GM23338 (cell line): ENCODE data around the gene VSTM2L. TPM values are rescaled to one million over a fixed set of nuclear protein-coding genes. Genes with fewer than 3 reads are reported as not detected.

Source experiments
- ATAC-seq: fragments of 200-7000 bp; cut with Tn5 transposase; 3 replicates; pipeline ENCODE4 v1.9.1; 2020
- DNase-seq: peaks from one replicate; pipeline ENCODE4 v3.0.0-alpha.2; 2015; ENCODE audit warnings: low spot score
- H2AFZ ChIP-seq: fragments of 200-600 bp; sonication (generic); 2 replicates; pipeline ENCODE4 v1.8.0; 2016; ENCODE audit warnings: antibody characterized with exemption, mild to moderate bottlenecking, moderate library complexity
- H3F3A ChIP-seq: fragments of 200-600 bp; sonication (generic); replicated peaks from 2 replicates; pipeline ENCODE4 v1.8.0; 2017; ENCODE audit warnings: antibody characterized with exemption, mixed run types, low read depth
- H3K27ac ChIP-seq: fragments of 200-600 bp; sonication (generic); 2 replicates; pipeline ENCODE4 v1.6.1; 2016; ENCODE audit warnings: low read depth
- H3K27me3 ChIP-seq: fragments of 200-600 bp; sonication (generic); 2 replicates; pipeline ENCODE4 v1.8.0; 2016; ENCODE audit warnings: mild to moderate bottlenecking, mixed run types, moderate library complexity; ENCODE audit not compliant: insufficient read depth
- H3K36me3 ChIP-seq: fragments of 200-600 bp; sonication (generic); 2 replicates; pipeline ENCODE4 v1.8.0; 2016; ENCODE audit warnings: mild to moderate bottlenecking; ENCODE audit not compliant: insufficient read depth
- H3K4me1 ChIP-seq: fragments of 200-600 bp; sonication (generic); 2 replicates; pipeline ENCODE4 v1.8.0; 2016; ENCODE audit warnings: mild to moderate bottlenecking, moderate library complexity; ENCODE audit not compliant: insufficient read depth
- H3K4me2 ChIP-seq: fragments of 200-600 bp; sonication (generic); 2 replicates; pipeline ENCODE4 v1.7.1; 2017; ENCODE audit warnings: mixed run types
- H3K4me3 ChIP-seq: fragments of 200-600 bp; sonication (generic); 2 replicates; pipeline ENCODE4 v1.6.1; 2016; ENCODE audit warnings: mixed run types
- H3K79me2 ChIP-seq: fragments of 200-600 bp; sonication (generic); replicated peaks from 2 replicates; pipeline ENCODE4 v1.8.0; 2017; ENCODE audit warnings: mild to moderate bottlenecking; ENCODE audit not compliant: insufficient read depth
- H3K9me2 ChIP-seq: fragments of 200-600 bp; sonication (generic); 2 replicates; pipeline ENCODE4 v1.8.0; 2017; ENCODE audit not compliant: insufficient read depth
- H4K20me1 ChIP-seq: fragments of 200-600 bp; sonication (generic); replicated peaks from 2 replicates; pipeline ENCODE4 v1.8.0; 2017; ENCODE audit warnings: mild to moderate bottlenecking; ENCODE audit not compliant: insufficient read depth
- H3K27ac Mint-ChIP-seq: 2 replicates; pipeline ENCODE4 v1.8.0; 2020; ENCODE audit warnings: inconsistent platforms, mild to moderate bottlenecking, moderate library complexity, mixed read lengths
- H3K27me3 Mint-ChIP-seq: 3 replicates; pipeline ENCODE4 v1.8.0; 2022; ENCODE audit warnings: low read depth, mild to moderate bottlenecking, moderate library complexity, mixed read lengths, inconsistent platforms; ENCODE audit not compliant: insufficient read depth, poor library complexity
- H3K36me3 Mint-ChIP-seq: 3 replicates; pipeline ENCODE4 v1.8.0; 2021; ENCODE audit warnings: low read depth, mild to moderate bottlenecking, inconsistent platforms, moderate library complexity, mixed read lengths
- H3K4me1 Mint-ChIP-seq: 3 replicates; pipeline ENCODE4 v1.8.0; 2020; ENCODE audit warnings: mild to moderate bottlenecking, inconsistent platforms, mixed read lengths
- H3K4me3 Mint-ChIP-seq: 3 replicates; pipeline ENCODE4 v1.8.0; 2021; ENCODE audit warnings: moderate library complexity, mild to moderate bottlenecking, inconsistent platforms, mixed read lengths
- H3K9me3 Mint-ChIP-seq: 3 replicates; pipeline ENCODE4 v1.8.0; 2020; ENCODE audit warnings: moderate library complexity, mild to moderate bottlenecking, inconsistent platforms, mixed read lengths
- CTCF ChIP-seq, 2 experiments: fragments of 200-600 bp in 1 of 2; sonication (generic) in 1 of 2; conservative IDR thresholded peaks; 2 replicates each; pipeline versions ENCODE4 v1.5.1 to v1.6.1; 2016 to 2017; ENCODE audit warnings: antibody characterized with exemption in 2 of 2, low read depth in 2 of 2, mild to moderate bottlenecking in 2 of 2, moderate library complexity in 1 of 2
- EZH2 ChIP-seq: fragments of 200-600 bp; sonication (generic); IDR thresholded peaks from one replicate; pipeline ENCODE4 v1.8.0; 2017; ENCODE audit warnings: antibody characterized with exemption, mild to moderate bottlenecking, low read depth; ENCODE audit not compliant: unreplicated experiment
- EZH2phosphoT487 ChIP-seq: fragments of 200-600 bp; sonication (generic); IDR thresholded peaks from one replicate; pipeline ENCODE4 v1.8.1; 2018; ENCODE audit warnings: antibody characterized with exemption; ENCODE audit not compliant: unreplicated experiment
- POLR2AphosphoS5 ChIP-seq: IDR thresholded peaks from 2 replicates; pipeline ENCODE4 v1.6.1; 2016; ENCODE audit warnings: antibody characterized with exemption, low read depth
- STAT1 ChIP-seq: IDR thresholded peaks from one replicate; pipeline ENCODE4 v1.6.1; 2016; ENCODE audit warnings: antibody characterized with exemption; ENCODE audit not compliant: unreplicated experiment
- ZNF114 ChIP-seq: fragments of 250-450 bp; sonication (Bioruptor Pico); IDR thresholded peaks from 2 replicates; pipeline ENCODE4 v1.5.0; 2020; ENCODE audit warnings: mild to moderate bottlenecking, moderate library complexity
- ZNF331 ChIP-seq: fragments of 250-450 bp; sonication (Bioruptor Pico); IDR thresholded peaks from 2 replicates; pipeline ENCODE4 v1.5.0; 2020; ENCODE audit warnings: low read depth, mild to moderate bottlenecking, moderate library complexity
- polyA plus RNA-seq: library from polyadenylated mRNA; unstranded; fragments of >200 nt; fragmentation: Nextera tagmentation; extraction: Ambion mirVana; gene quantifications from 2 replicates; pipeline ENCODE4 v1.2.1, GENCODE V29; 2016
- total RNA-seq: library from RNA; depleted of rRNA; stranded (reverse); fragments of >200 nt; shearing (Covaris generic); gene quantifications from 2 replicates; pipeline ENCODE4 v1.2.3, GENCODE V29; 2014
- TF ChIP-seq, protein P1 (sequence below): fragments of 250-450 bp; sonication (Bioruptor Pico); IDR thresholded peaks from 2 replicates; pipeline ENCODE4 v1.5.0; 2020; ENCODE audit warnings: mild to moderate bottlenecking, moderate library complexity

VSTM2L gene
- total and polyA plus RNA-seq, 2 experiments from 2014 or later: 0.60 to 1.9 TPM

DNA sequence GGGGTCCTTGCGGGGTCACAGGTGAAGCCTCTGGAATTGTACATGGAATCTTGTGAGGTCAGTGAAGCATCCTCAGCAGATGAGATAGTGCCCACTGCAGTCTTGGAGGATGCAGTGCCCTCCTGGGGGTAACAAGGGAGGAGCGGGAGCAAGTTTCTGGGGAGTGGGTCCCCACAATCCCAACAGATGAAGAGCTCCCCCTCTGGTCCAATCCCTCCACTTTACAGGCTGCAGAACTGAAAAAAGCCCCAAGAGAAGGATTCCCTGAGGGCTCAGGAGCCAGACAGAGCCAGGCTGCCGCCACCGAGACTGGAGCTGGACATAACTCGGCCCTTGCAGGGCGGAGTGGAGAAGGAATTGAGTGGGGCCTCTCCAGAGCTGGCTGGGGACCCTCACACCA lies 77.9 kb downstream of the VSTM2L start:
- Histone ChIP-seq H2AFZ (no peak overlapping the region), H3K36me3 (peaks cover 6% of the 10 kb centered on the region; the same call in 1 of the 2 replicates), H3K4me2 (no peak overlapping the region), H3K4me1 (peaks cover 20% of the 10 kb centered on the region), H4K20me1 (no peaks in the 10 kb centered on the region), H3K4me3 (no peak overlapping the region), H3K27ac (no peak overlapping the region), H3F3A (no peaks in the 10 kb centered on the region), H3K27me3 (no peaks in the 10 kb centered on the region), H3K9me2 (no peaks in the 10 kb centered on the region), H3K79me2 (no peaks in the 10 kb centered on the region)
- H3K4me1 Mint-ChIP-seq: peaks cover 23% of the 10 kb centered on the region
- TF ChIP-seq EZH2: no peak
- no peak for TF ChIP-seq EZH2phosphoT487
- TF ChIP-seq ZNF114 (CRISPR knock-in tag): no peak
- peak; percentile 49 to 52 for TF ChIP-seq CTCF (conservative IDR thresholded peaks at IDR 0.05; ENCODE audit: low read depth in 2 of 2)
- TF ChIP-seq POLR2AphosphoS5: no peak
- TF ChIP-seq, protein P1, sequence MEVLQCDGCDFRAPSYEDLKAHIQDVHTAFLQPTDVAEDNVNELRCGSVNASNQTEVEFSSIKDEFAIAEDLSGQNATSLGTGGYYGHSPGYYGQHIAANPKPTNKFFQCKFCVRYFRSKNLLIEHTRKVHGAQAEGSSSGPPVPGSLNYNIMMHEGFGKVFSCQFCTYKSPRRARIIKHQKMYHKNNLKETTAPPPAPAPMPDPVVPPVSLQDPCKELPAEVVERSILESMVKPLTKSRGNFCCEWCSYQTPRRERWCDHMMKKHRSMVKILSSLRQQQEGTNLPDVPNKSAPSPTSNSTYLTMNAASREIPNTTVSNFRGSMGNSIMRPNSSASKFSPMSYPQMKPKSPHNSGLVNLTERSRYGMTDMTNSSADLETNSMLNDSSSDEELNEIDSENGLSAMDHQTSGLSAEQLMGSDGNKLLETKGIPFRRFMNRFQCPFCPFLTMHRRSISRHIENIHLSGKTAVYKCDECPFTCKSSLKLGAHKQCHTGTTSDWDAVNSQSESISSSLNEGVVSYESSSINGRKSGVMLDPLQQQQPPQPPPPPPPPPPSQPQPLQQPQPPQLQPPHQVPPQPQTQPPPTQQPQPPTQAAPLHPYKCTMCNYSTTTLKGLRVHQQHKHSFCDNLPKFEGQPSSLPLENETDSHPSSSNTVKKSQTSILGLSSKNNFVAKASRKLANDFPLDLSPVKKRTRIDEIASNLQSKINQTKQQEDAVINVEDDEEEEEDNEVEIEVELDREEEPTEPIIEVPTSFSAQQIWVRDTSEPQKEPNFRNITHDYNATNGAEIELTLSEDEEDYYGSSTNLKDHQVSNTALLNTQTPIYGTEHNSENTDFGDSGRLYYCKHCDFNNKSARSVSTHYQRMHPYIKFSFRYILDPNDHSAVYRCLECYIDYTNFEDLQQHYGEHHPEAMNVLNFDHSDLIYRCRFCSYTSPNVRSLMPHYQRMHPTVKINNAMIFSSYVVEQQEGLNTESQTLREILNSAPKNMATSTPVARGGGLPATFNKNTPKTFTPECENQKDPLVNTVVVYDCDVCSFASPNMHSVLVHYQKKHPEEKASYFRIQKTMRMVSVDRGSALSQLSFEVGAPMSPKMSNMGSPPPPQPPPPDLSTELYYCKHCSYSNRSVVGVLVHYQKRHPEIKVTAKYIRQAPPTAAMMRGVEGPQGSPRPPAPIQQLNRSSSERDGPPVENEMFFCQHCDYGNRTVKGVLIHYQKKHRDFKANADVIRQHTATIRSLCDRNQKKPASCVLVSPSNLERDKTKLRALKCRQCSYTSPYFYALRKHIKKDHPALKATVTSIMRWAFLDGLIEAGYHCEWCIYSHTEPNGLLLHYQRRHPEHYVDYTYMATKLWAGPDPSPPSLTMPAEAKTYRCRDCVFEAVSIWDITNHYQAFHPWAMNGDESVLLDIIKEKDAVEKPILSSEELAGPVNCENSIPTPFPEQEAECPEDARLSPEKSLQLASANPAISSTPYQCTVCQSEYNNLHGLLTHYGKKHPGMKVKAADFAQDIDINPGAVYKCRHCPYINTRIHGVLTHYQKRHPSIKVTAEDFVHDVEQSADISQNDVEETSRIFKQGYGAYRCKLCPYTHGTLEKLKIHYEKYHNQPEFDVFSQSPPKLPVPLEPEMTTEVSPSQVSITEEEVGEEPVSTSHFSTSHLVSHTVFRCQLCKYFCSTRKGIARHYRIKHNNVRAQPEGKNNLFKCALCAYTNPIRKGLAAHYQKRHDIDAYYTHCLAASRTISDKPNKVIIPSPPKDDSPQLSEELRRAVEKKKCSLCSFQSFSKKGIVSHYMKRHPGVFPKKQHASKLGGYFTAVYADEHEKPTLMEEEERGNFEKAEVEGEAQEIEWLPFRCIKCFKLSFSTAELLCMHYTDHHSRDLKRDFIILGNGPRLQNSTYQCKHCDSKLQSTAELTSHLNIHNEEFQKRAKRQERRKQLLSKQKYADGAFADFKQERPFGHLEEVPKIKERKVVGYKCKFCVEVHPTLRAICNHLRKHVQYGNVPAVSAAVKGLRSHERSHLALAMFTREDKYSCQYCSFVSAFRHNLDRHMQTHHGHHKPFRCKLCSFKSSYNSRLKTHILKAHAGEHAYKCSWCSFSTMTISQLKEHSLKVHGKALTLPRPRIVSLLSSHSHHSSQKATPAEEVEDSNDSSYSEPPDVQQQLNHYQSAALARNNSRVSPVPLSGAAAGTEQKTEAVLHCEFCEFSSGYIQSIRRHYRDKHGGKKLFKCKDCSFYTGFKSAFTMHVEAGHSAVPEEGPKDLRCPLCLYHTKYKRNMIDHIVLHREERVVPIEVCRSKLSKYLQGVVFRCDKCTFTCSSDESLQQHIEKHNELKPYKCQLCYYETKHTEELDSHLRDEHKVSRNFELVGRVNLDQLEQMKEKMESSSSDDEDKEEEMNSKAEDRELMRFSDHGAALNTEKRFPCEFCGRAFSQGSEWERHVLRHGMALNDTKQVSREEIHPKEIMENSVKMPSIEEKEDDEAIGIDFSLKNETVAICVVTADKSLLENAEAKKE (CRISPR knock-in tag): no peak
- no peak for TF ChIP-seq STAT1
- no peak for TF ChIP-seq ZNF331 (CRISPR knock-in tag)
- H3K4me3 Mint-ChIP-seq: no peak overlapping the region
- peaks cover 4% of the 10 kb centered on the region; the same call in 2 of the 3 replicates for H3K36me3 Mint-ChIP-seq
- peak; percentile 68 for ATAC-seq
- peak; percentile 66 for DNase-seq
- peaks cover 11% of the 10 kb centered on the region for H3K27me3 Mint-ChIP-seq
- no peaks in the 10 kb centered on the region; the same call in 2 of the 3 replicates for H3K9me3 Mint-ChIP-seq
- no peak overlapping the region for H3K27ac Mint-ChIP-seq
